GM12874 (cell line): ENCODE data around the gene TOMM20.

ENCODE experiments used
- CTCF ChIP-seq: IDR thresholded peaks from 2 replicates; pipeline ENCODE4 v1.5.1; 2011; ENCODE audit warnings: low read depth, mild to moderate bottlenecking, control low read depth, low read length, moderate library complexity; ENCODE audit not compliant: insufficient read depth

Gene TOMM20

DNA sequence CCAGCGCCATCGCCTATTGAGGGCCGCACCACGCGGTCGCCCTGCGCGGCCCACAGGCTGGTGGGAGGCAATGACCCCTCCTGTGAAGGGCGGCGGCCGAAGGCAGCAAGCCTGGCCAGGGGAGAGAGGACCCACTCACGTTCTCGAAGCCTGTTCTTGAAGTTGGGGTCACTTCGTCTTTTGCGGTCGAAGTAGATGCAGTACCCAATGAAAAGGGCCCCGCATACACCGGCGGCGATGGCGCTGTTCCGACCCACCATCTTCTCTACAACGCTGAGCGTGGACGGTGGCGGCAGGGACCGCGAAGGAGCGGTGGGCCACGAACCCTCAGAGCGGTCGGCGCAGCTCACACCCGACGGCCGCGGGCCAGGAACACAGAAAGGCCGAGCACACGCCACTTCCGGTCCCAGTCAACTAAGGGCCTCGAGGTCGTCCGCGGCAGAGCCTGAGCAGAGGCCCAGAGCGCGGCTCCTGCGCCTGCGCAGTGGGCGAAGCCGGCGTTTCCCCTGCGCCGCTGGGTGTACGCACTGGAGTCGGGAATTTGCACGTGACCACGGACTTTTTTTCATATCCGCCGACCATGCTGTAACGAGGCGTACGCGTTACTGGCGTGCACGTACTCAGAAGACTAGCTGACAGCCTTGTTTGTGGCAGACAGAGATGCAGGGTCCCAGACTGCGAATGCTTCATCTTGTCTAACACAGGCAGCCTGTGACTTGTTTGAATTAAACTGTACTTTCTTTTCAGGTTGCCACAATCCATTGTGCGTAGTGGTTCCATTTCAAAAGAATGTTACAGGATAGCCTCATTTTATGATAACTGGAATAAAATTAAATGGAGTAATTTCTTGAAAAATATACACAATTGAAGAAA is at the start of gene TOMM20:
Gene TOMM20, minus strand, starts transcription at position 382 of the 873 bp plus-strand sequence. Its CDS starts 122 bp downstream, at position 260.
- no peak for TF ChIP-seq CTCF

DNA sequence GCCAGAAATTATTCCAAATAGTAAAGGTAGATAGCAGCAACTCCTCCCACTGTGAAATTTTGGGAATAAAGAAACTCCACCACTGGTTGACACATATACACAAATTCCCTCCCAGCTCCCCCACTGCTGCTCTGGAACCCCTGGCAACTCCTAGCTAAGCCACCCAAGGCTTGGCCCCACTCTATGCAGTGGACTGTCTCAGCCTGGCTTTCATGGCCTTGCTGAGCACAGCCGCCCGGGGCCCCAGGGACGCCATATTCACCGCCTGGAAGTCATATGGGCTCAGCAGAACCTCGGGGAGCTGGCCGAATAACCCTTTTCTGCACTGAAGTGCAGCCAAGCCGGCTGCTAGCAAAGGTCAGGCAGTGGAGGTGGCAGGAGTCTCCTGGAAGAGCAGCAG is 47.8 kb upstream of the TOMM20 start:
- no peak for TF ChIP-seq CTCF

DNA sequence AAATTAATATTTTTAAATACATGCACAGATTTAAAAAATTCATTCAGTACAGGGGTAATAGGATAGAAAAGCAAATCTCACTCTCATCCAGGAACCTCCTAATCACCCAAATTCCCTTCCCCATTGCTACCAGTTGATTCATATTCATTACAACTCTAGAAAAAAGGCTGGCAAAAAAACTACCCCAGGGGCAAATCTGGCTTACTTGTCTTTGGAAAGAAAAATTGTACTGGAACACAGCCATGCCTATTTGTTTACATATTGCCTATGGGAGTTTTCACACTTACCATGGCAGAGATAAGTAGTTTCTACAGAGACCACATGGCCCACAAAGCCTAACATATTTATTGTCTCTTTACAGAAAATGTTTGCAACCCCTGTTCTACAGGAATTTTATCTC is 41.3 kb upstream of the TOMM20 start:
- TF ChIP-seq CTCF, result no peak

GRCh38 chr1:235168375-235168774 is 39.7 kb upstream of the TOMM20 start:
- TF ChIP-seq CTCF, result no peak

GRCh38 chr1:235161685-235162327 is 33.2 kb upstream of the TOMM20 start:
- no peak for TF ChIP-seq CTCF

DNA sequence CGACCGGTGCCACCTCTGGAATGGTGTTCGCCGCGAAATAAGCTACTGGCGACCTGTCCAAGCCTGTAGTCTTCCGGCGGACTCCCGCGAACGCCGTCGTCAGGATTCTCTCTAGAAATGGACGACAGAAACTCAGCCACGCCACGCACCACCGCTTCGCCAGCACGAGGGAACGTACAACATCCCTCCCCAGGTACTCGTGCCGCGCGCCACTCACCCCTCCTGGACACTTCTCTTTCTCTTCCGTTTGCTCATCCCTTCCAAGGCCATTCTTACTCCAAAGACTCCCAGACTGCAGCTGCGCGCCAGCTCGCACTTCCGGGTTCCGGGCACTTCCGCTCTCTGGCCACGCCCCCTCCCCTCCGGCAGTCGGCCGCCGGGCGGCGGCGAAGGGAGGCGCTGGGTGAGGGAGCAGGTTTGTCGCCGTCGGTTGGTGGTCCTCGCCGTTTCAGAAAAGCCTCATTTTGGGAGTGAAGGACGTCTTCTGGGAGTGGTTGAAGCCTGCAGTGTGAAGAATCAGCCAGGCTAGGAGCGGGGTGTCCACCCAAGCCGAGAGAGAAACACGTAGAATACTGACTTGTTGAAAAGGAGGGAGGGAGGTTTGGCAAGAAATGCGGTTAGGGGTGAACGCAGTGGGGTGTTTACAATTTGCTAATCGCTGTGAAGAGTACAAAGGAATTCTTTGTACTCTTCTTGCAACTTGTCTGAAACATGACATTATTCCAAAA is 32.5 kb upstream of the TOMM20 start, which contains the start of gene RBM34:
Gene RBM34, minus strand, starts transcription at position 294 of the 728 bp plus-strand sequence. Its CDS starts 24 bp downstream, at position 270.
- 0 out of 2 replicates have a peak, but pooled peaks have one; percentile 7 for TF ChIP-seq CTCF

- no peak for TF ChIP-seq CTCF
These were observed 31.8 kb upstream of the TOMM20 start for GRCh38 chr1:235160383-235160956.
